Hepatocyte (in vitro differentiated cells): Measurements from ENCODE around the gene EXOC4. TPM values are rescaled to one million over a fixed set of nuclear protein-coding genes. Genes with fewer than 3 reads are reported as not detected.

Experiments used
- DNase-seq: peaks from one replicate; pipeline ENCODE4 v3.0.0-alpha.2; 2016; ENCODE audit warnings: low spot score
- H2AFZ ChIP-seq: fragments of 200-600 bp; sonication (generic); 2 replicates; pipeline ENCODE4 v1.6.0; 2016; ENCODE audit warnings: antibody characterized with exemption, mild to moderate bottlenecking
- H3K27ac ChIP-seq: fragments of 200-600 bp; sonication (generic); 2 replicates; pipeline ENCODE4 v1.5.1; 2016; ENCODE audit warnings: mild to moderate bottlenecking
- H3K27me3 ChIP-seq: fragments of 200-600 bp; sonication (generic); 2 replicates; pipeline ENCODE4 v1.6.1; 2016
- H3K36me3 ChIP-seq: fragments of 200-600 bp; sonication (generic); replicated peaks from 2 replicates; pipeline ENCODE4 v1.5.1; 2016; ENCODE audit warnings: low read depth; ENCODE audit not compliant: insufficient read depth
- H3K4me1 ChIP-seq: fragments of 200-600 bp; sonication (generic); 2 replicates; pipeline ENCODE4 v1.5.1; 2016; ENCODE audit warnings: mild to moderate bottlenecking, moderate library complexity; ENCODE audit not compliant: insufficient read depth
- H3K4me2 ChIP-seq: fragments of 200-600 bp; sonication (generic); 2 replicates; pipeline ENCODE4 v1.6.0; 2016
- H3K4me3 ChIP-seq: fragments of 200-600 bp; sonication (generic); 2 replicates; pipeline ENCODE4 v1.5.1; 2016; ENCODE audit warnings: mild to moderate bottlenecking
- H3K79me2 ChIP-seq: fragments of 200-600 bp; sonication (generic); 2 replicates; pipeline ENCODE4 v1.6.0; 2017; ENCODE audit warnings: mild to moderate bottlenecking
- H3K9me2 ChIP-seq: fragments of 200-600 bp; sonication (generic); replicated peaks from 2 replicates; pipeline ENCODE4 v1.6.0; 2017; ENCODE audit warnings: mild to moderate bottlenecking; ENCODE audit not compliant: insufficient read depth
- H3K9me3 ChIP-seq: fragments of 200-600 bp; sonication (generic); 2 replicates; pipeline ENCODE4 v1.5.1; 2016; ENCODE audit warnings: low read depth, mild to moderate bottlenecking
- H4K20me1 ChIP-seq: fragments of 200-600 bp; sonication (generic); 2 replicates; pipeline ENCODE4 v1.6.0; 2016; ENCODE audit warnings: mild to moderate bottlenecking; ENCODE audit not compliant: insufficient read depth, poor library complexity, severe bottlenecking
- EZH2 ChIP-seq: fragments of 200-600 bp; sonication (generic); IDR thresholded peaks from 2 replicates; pipeline ENCODE4 v1.6.1; 2016; ENCODE audit warnings: antibody characterized with exemption, mild to moderate bottlenecking, borderline replicate concordance
- EZH2phosphoT487 ChIP-seq: fragments of 200-600 bp; sonication (generic); IDR thresholded peaks from one replicate; pipeline ENCODE4 v1.6.1; 2018; ENCODE audit warnings: antibody characterized with exemption, mild to moderate bottlenecking, low read depth, moderate library complexity; ENCODE audit not compliant: unreplicated experiment, severe bottlenecking
- WGBS: methylation state at CpG from one replicate; pipeline ENCODE4 v1.1.6; 2016; ENCODE audit warnings: low lambda C conversion rate; ENCODE audit errors: missing lambda C conversion rate; 5-methylcytosine and 5-hydroxymethylcytosine counted together
- polyA plus RNA-seq: library from polyadenylated mRNA; unstranded; fragments of >200 nt; fragmentation: Nextera tagmentation; extraction: Ambion mirVana; gene quantifications from 2 replicates; pipeline ENCODE4 v1.2.1, GENCODE V29; 2016
- total RNA-seq: library from RNA; depleted of rRNA; stranded (reverse); fragments of >200 nt; gene quantifications from 2 replicates; pipeline ENCODE4 v1.2.3, GENCODE V29; 2014
- TF ChIP-seq, protein P1 (sequence below): fragments of 200-600 bp; sonication (generic); IDR thresholded peaks from 2 replicates; pipeline ENCODE4 v1.5.1; 2016; ENCODE audit warnings: antibody characterized with exemption, mild to moderate bottlenecking; ENCODE audit not compliant: poor library complexity

EXOC4 gene
- total and polyA plus RNA-seq, 2 experiments from 2014 or later, result 34.8 to 56.1 TPM

DNA sequence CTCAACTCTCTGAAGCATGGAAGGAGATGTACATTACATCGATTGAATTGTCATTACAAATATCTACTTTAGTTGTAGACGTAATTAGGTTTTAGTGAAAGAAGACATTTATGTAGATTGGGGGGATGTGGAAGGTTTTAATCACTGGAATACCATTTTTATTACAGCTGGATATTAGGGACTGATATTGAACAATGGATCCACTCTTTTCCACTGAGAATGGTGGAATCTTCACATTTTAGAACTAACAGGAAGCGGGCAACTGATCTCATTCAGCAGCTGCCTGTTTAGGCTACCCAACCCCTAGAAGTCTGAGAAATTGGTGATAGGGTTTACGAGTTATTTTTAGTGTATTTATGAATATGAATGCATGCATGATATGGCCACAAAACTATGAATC is 538.0 kb downstream of the EXOC4 start:
- 90% methylated on average over 4 of the region's 4 CpGs for WGBS
- no peaks in the 10 kb centered on the region for H3K9me3 ChIP-seq
- no peaks in the 10 kb centered on the region for H3K4me1 ChIP-seq
- H3K4me2 ChIP-seq, result no peak overlapping the region
- H3K79me2 ChIP-seq, result no peaks in the 10 kb centered on the region
- no peak for DNase-seq
- no peaks in the 10 kb centered on the region for H3K27me3 ChIP-seq
- no peak overlapping the region for H2AFZ ChIP-seq
- H4K20me1 ChIP-seq, result no peaks in the 10 kb centered on the region
- H3K9me2 ChIP-seq, result no peaks in the 10 kb centered on the region
- no peak overlapping the region for H3K4me3 ChIP-seq
- no peaks in the 10 kb centered on the region for H3K36me3 ChIP-seq
- TF ChIP-seq EZH2phosphoT487 (no peak), EZH2 (no peak)
- TF ChIP-seq, protein P1, sequence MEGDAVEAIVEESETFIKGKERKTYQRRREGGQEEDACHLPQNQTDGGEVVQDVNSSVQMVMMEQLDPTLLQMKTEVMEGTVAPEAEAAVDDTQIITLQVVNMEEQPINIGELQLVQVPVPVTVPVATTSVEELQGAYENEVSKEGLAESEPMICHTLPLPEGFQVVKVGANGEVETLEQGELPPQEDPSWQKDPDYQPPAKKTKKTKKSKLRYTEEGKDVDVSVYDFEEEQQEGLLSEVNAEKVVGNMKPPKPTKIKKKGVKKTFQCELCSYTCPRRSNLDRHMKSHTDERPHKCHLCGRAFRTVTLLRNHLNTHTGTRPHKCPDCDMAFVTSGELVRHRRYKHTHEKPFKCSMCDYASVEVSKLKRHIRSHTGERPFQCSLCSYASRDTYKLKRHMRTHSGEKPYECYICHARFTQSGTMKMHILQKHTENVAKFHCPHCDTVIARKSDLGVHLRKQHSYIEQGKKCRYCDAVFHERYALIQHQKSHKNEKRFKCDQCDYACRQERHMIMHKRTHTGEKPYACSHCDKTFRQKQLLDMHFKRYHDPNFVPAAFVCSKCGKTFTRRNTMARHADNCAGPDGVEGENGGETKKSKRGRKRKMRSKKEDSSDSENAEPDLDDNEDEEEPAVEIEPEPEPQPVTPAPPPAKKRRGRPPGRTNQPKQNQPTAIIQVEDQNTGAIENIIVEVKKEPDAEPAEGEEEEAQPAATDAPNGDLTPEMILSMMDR, result no peak
- no peak overlapping the region for H3K27ac ChIP-seq

DNA sequence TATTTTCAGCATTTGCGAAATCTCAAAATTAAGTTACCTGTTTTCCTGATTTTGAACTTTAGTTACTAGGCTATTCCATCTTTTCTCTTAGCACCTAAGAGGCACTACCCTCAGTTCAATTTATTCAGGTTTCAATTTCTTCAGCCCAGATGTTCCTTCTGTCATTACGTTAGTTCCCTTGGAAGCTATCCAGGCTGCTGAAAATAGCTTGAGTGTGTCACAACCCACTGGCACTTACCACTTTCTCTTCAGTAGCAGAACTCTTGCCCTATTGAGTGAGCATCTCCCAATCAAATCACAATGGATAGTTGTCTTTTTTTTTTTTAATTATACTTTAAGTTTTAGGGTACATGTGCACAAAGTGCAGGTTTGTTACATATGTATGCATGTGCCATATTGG is 541.6 kb downstream of the EXOC4 start:
- H2AFZ ChIP-seq, result no peak overlapping the region
- no peaks in the 10 kb centered on the region for H3K9me3 ChIP-seq
- DNase-seq, result no peak
- H3K27ac ChIP-seq, result no peak overlapping the region
- TF ChIP-seq EZH2phosphoT487, result no peak
- TF ChIP-seq, protein P1, result no peak
- no peak for TF ChIP-seq EZH2
- H3K9me2 ChIP-seq, result no peaks in the 10 kb centered on the region
- no peaks in the 10 kb centered on the region for H3K79me2 ChIP-seq
- H4K20me1 ChIP-seq, result no peaks in the 10 kb centered on the region
- no peaks in the 10 kb centered on the region for H3K36me3 ChIP-seq
- WGBS, result 48% methylated on average over 2 of the region's 2 CpGs
- no peak overlapping the region for H3K4me2 ChIP-seq
- no peak overlapping the region for H3K4me3 ChIP-seq
- no peaks in the 10 kb centered on the region for H3K27me3 ChIP-seq
- H3K4me1 ChIP-seq, result no peaks in the 10 kb centered on the region

DNA sequence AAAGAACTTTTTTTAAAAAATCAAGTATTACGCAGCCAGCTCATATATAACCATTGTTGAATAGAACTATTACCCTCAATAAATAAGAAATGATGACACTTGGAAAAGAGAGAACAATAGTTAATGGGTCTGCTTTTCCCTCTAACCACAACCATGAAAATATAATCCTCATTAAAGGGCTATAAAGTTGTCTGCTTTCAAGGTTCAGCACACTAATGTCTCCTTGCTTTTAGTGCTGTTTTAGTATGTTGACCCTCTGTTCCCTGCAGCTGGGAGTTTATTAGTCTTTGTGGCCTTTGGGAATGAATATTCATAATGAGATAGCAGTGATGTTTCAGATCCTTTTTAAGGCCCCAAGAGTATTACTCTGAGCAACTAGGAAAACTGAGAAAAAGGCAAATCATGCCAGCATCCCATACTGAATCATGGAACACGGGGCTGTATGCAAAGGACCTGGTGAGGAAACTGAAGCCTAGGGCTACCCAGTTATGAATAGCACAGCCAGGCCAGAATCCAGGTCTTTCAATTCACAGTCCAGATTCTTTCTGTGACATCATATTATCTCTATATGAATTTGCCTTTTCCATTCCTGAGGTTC is 542.3 kb downstream of the EXOC4 start:
- H3K4me1 ChIP-seq, result no peaks in the 10 kb centered on the region
- H3K36me3 ChIP-seq, result no peaks in the 10 kb centered on the region
- H3K4me2 ChIP-seq, result no peak overlapping the region
- DNase-seq, result no peak
- no peak for TF ChIP-seq EZH2phosphoT487
- no peak for TF ChIP-seq EZH2
- TF ChIP-seq, protein P1, result no peak
- no peaks in the 10 kb centered on the region for H4K20me1 ChIP-seq
- H3K4me3 ChIP-seq, result no peak overlapping the region
- H3K27ac ChIP-seq, result no peak overlapping the region
- no peaks in the 10 kb centered on the region for H3K9me2 ChIP-seq
- H2AFZ ChIP-seq, result no peak overlapping the region
- no peaks in the 10 kb centered on the region for H3K79me2 ChIP-seq
- 88% methylated on average over 2 of the region's 2 CpGs for WGBS
- no peaks in the 10 kb centered on the region for H3K27me3 ChIP-seq
- no peaks in the 10 kb centered on the region for H3K9me3 ChIP-seq
